Keratinocyte (primary cell): Measurements from ENCODE around the gene ABHD17B. TPM values are rescaled to one million over a fixed set of nuclear protein-coding genes. Genes with fewer than 3 reads are reported as not detected.

ENCODE experiments used
- DNase-seq: peaks from one replicate; pipeline ENCODE4 v3.0.0-alpha.2; 2011; ENCODE audit warnings: low read depth, missing footprints, low spot score
- FAIRE-seq: peaks from 2 replicates; lab custom pipeline; 2011; peaks lifted over from hg19 to GRCh38; lab: Jason Lieb, UNC
- H2AFZ ChIP-seq: 2 replicates; pipeline ENCODE4 v1.6.0; 2012; ENCODE audit warnings: low read length, control low read depth, inconsistent platforms; ENCODE audit not compliant: control insufficient read depth
- H3K27ac ChIP-seq: 2 replicates; pipeline ENCODE4 v1.5.1; 2011; ENCODE audit warnings: low read length; ENCODE audit not compliant: control insufficient read depth, insufficient read depth
- H3K27me3 ChIP-seq: 3 replicates; pipeline ENCODE4 v1.6.0; 2011; ENCODE audit warnings: low read length; ENCODE audit not compliant: control insufficient read depth, insufficient read depth; ENCODE audit errors: extremely low read depth
- H3K36me3 ChIP-seq, 2 experiments: 2 replicates in 1 of 2; 3 replicates in 1 of 2; pipeline ENCODE4 v1.5.1; 2011; ENCODE audit warnings: low read length in 2 of 2, mild to moderate bottlenecking in 1 of 2; ENCODE audit not compliant: control insufficient read depth in 2 of 2, insufficient read depth in 2 of 2; ENCODE audit errors: extremely low read depth in 1 of 2
- H3K4me1 ChIP-seq: 3 replicates; pipeline ENCODE4 v1.5.1; 2011; ENCODE audit warnings: low read length; ENCODE audit not compliant: control insufficient read depth, insufficient read depth; ENCODE audit errors: extremely low read depth
- H3K4me2 ChIP-seq: 3 replicates; pipeline ENCODE4 v1.6.0; 2011; ENCODE audit warnings: low read depth, low read length; ENCODE audit not compliant: control insufficient read depth, insufficient read depth; ENCODE audit errors: extremely low read depth
- H3K4me3 ChIP-seq, 3 experiments: fragments of 200-600 bp in 1 of 3; sonication (generic) in 1 of 3; 2 replicates in 2 of 3; 3 replicates in 1 of 3; pipeline ENCODE4 v1.5.1; 2011 to 2016; ENCODE audit warnings: low read length in 3 of 3, mild to moderate bottlenecking in 3 of 3, control low read depth in 2 of 3, inconsistent platforms in 1 of 3, low read depth in 1 of 3, mixed read lengths in 1 of 3, mixed run types in 1 of 3, moderate library complexity in 1 of 3; ENCODE audit not compliant: control insufficient read depth in 2 of 3, insufficient read depth in 2 of 3; ENCODE audit errors: extremely low read depth in 1 of 3
- H3K79me2 ChIP-seq: 2 replicates; pipeline ENCODE4 v1.6.0; 2012; ENCODE audit warnings: low read length; ENCODE audit not compliant: control insufficient read depth, insufficient read depth
- H3K9ac ChIP-seq: 3 replicates; pipeline ENCODE4 v1.6.0; 2011; ENCODE audit warnings: low read length; ENCODE audit not compliant: control insufficient read depth, insufficient read depth; ENCODE audit errors: extremely low read depth
- H3K9me1 ChIP-seq: 3 replicates; pipeline ENCODE4 v1.6.0; 2011; ENCODE audit warnings: low read length; ENCODE audit not compliant: control insufficient read depth, insufficient read depth; ENCODE audit errors: extremely low read depth
- H3K9me3 ChIP-seq: 2 replicates; pipeline ENCODE4 v1.5.1; 2012; ENCODE audit warnings: low read depth, low read length; ENCODE audit not compliant: control insufficient read depth
- H4K20me1 ChIP-seq: 3 replicates; pipeline ENCODE4 v1.6.0; 2011; ENCODE audit warnings: low read length; ENCODE audit not compliant: control insufficient read depth, insufficient read depth; ENCODE audit errors: extremely low read depth
- CTCF ChIP-seq, 3 experiments: IDR thresholded peaks in 1 of 3; conservative IDR thresholded peaks in 1 of 3; optimal IDR thresholded peaks in 1 of 3; 2 replicates in 2 of 3; 3 replicates in 1 of 3; pipeline versions ENCODE3 to v1.5.1; 2011; ENCODE audit warnings: low read length in 3 of 3, mild to moderate bottlenecking in 3 of 3, moderate library complexity in 2 of 3, control low read depth in 1 of 3, inconsistent platforms in 1 of 3; ENCODE audit not compliant: insufficient read depth in 2 of 3; ENCODE audit errors: extremely low read depth in 1 of 3
- EZH2 ChIP-seq: IDR thresholded peaks from one replicate; pipeline ENCODE4 v1.6.1; 2012; ENCODE audit warnings: inconsistent platforms, mild to moderate bottlenecking, low read length, moderate library complexity
- dilution Hi-C: fragments of 300-500 bp; cut with MboI; formaldehyde crosslinking; loops from one replicate; pipeline ENCODE4 v1.7.0; 2020; ENCODE audit warnings: low sequenced_read_pairs; ENCODE audit not compliant: extremely low pct_ligation_motif_present
- polyA plus RNA-seq, 5 experiments: library from polyadenylated mRNA; depleted of rRNA in 3 of 5; stranded (reverse) in 3 of 5; stranded (forward) in 1 of 5; unstranded in 1 of 5; fragments of >200 nt; gene quantifications; 1 replicate in 1 of 5; 2 replicates in 3 of 5; 3 replicates in 1 of 5; pipeline versions ENCODE4 v1.2.1 to v1.2.3, GENCODE V29; 2011 to 2012; ENCODE audit warnings: missing spikeins in 2 of 5, low read depth in 1 of 5, low replicate concordance in 1 of 5

ABHD17B gene
- polyA plus RNA-seq, 1 donor (not counting 4 experiments of a cell fraction or from before 2014, with no cell fraction given): 16.3 TPM

GRCh38 chr9:71821405-71821804, 89.6 kb downstream of the ABHD17B start:
- no peak overlapping the region for H2AFZ ChIP-seq
- no peak overlapping the region for H3K4me2 ChIP-seq
- H3K9me1 ChIP-seq: no peaks in the 10 kb centered on the region
- no peak overlapping the region for H3K4me3 ChIP-seq
- FAIRE-seq (no peak), DNase-seq (no peak)
- no peak overlapping the region for H3K9ac ChIP-seq
- TF ChIP-seq EZH2 (no peak), CTCF (optimal IDR thresholded peaks at IDR 0.05 in 1 of 3, IDR thresholded peaks at IDR 0.05 in 1 of 3, conservative IDR thresholded peaks at IDR 0.05 in 1 of 3; ENCODE audit: extremely low read depth in 1 of 3, insufficient read depth in 2 of 3, low read length in 3 of 3) (no peak)
- no peak overlapping the region for H3K27ac ChIP-seq
- H3K27me3 ChIP-seq: no peaks in the 10 kb centered on the region
- no peaks in the 10 kb centered on the region for H3K79me2 ChIP-seq
- dilution Hi-C loops: no loop called here
- no peaks in the 10 kb centered on the region for H3K4me1 ChIP-seq
- no peaks in the 10 kb centered on the region for H4K20me1 ChIP-seq
- no peaks in the 10 kb centered on the region for H3K36me3 ChIP-seq
- no peaks in the 10 kb centered on the region for H3K9me3 ChIP-seq

- no peaks in the 10 kb centered on the region for H3K4me1 ChIP-seq
- H3K4me3 ChIP-seq: no peak overlapping the region
- no peak overlapping the region for H2AFZ ChIP-seq
- no peaks in the 10 kb centered on the region for H3K36me3 ChIP-seq
- dilution Hi-C loops: no loop called here
- H4K20me1 ChIP-seq: no peaks in the 10 kb centered on the region
- H3K4me2 ChIP-seq: no peak overlapping the region
- no peak overlapping the region for H3K9ac ChIP-seq
- no peaks in the 10 kb centered on the region for H3K79me2 ChIP-seq
- DNase-seq: no peak
- FAIRE-seq: no peak
- TF ChIP-seq EZH2: no peak
- no peak for TF ChIP-seq CTCF (optimal IDR thresholded peaks at IDR 0.05 in 1 of 3, IDR thresholded peaks at IDR 0.05 in 1 of 3, conservative IDR thresholded peaks at IDR 0.05 in 1 of 3; ENCODE audit: extremely low read depth in 1 of 3, insufficient read depth in 2 of 3, low read length in 3 of 3)
- H3K9me1 ChIP-seq: no peaks in the 10 kb centered on the region
- no peaks in the 10 kb centered on the region for H3K9me3 ChIP-seq
- H3K27ac ChIP-seq: no peak overlapping the region
- no peaks in the 10 kb centered on the region for H3K27me3 ChIP-seq
These were observed 90.5 kb downstream of the ABHD17B start for GRCh38 chr9:71820403-71820921.
